CD8-positive, alpha-beta memory T cell (primary cell): ENCODE measurements around the gene NOX5. TPM values are rescaled to one million over a fixed set of nuclear protein-coding genes. Genes with fewer than 3 reads are reported as not detected.
A peak's percentile ranks its signal among the peaks of the same experiment; 100 is the strongest.
"Not testable (repeated sequence)": the region's sequence is repeated elsewhere in the genome, so short reads cannot be mapped to it uniquely, and the experiment has no call there.

Experiments
- CTCF ChIA-PET: fragments of 350-600 bp; sonication (Branson Sonifier 250); formaldehyde crosslinking; loops from one replicate; lab custom pipeline; 2021; ENCODE audit warnings: antibody characterized with exemption; lab: Charles Lee
- POLR2A ChIA-PET: fragments of 350-600 bp; sonication (Branson Sonifier 250); formaldehyde crosslinking; loops from one replicate; lab custom pipeline; 2021; ENCODE audit warnings: antibody characterized with exemption; lab: Charles Lee
- DNase-seq, 5 donors: peaks; one replicate each; pipeline versions ENCODE4 v3.0.0 to v3.0.0-alpha.2; 2020 to 2022; ENCODE audit warnings: mixed read lengths in 1 of 5
- H3K27ac ChIP-seq: one replicate; pipeline ENCODE4 v1.7.0; 2013; ENCODE audit warnings: low read depth, mild to moderate bottlenecking, low read length, moderate library complexity
- H3K27me3 ChIP-seq: 2 replicates; pipeline ENCODE4 v1.7.0; 2013; ENCODE audit warnings: low read length, mild to moderate bottlenecking; ENCODE audit not compliant: insufficient read depth, poor library complexity, severe bottlenecking
- H3K36me3 ChIP-seq: 2 replicates; pipeline ENCODE4 v1.7.0; 2013; ENCODE audit warnings: mild to moderate bottlenecking, low read length, moderate library complexity; ENCODE audit not compliant: insufficient read depth
- H3K4me1 ChIP-seq: 2 replicates; pipeline ENCODE4 v1.7.0; 2013; ENCODE audit warnings: mild to moderate bottlenecking, low read length, moderate library complexity; ENCODE audit not compliant: insufficient read depth
- H3K4me3 ChIP-seq: 2 replicates; pipeline ENCODE4 v1.7.0; 2013; ENCODE audit warnings: mild to moderate bottlenecking, low read length
- H3K9me3 ChIP-seq: 2 replicates; pipeline ENCODE4 v1.7.0; 2013; ENCODE audit warnings: mild to moderate bottlenecking, low read length
- H3K27ac Mint-ChIP-seq, 8 donors: one replicate each; pipeline ENCODE4 v1.8.0; 2020 to 2021; ENCODE audit warnings: mixed read lengths in 8 of 8, mild to moderate bottlenecking in 6 of 8, inconsistent platforms in 3 of 8, moderate library complexity in 3 of 8
- H3K27me3 Mint-ChIP-seq, 2 donors: one replicate each; pipeline ENCODE4 v1.8.0; 2020 to 2021; ENCODE audit warnings: mixed read lengths in 2 of 2, mild to moderate bottlenecking in 1 of 2, moderate library complexity in 1 of 2
- H3K36me3 Mint-ChIP-seq, 3 donors: one replicate each; pipeline ENCODE4 v1.8.0; 2020 to 2021; ENCODE audit warnings: mixed read lengths in 3 of 3, inconsistent platforms in 1 of 3, mild to moderate bottlenecking in 1 of 3
- H3K4me1 Mint-ChIP-seq, 3 donors: one replicate each; pipeline ENCODE4 v1.8.0; 2020 to 2021; ENCODE audit warnings: mixed read lengths in 3 of 3, inconsistent platforms in 1 of 3, mild to moderate bottlenecking in 1 of 3
- H3K4me3 Mint-ChIP-seq, 7 donors: one replicate each; pipeline ENCODE4 v1.8.0; 2020 to 2021; ENCODE audit warnings: mixed read lengths in 7 of 7, mild to moderate bottlenecking in 6 of 7, moderate library complexity in 4 of 7, inconsistent platforms in 2 of 7
- H3K9me3 Mint-ChIP-seq, 5 donors: one replicate each; pipeline ENCODE4 v1.8.0; 2020 to 2022; ENCODE audit warnings: mixed read lengths in 5 of 5, mild to moderate bottlenecking in 3 of 5, moderate library complexity in 2 of 5, inconsistent platforms in 1 of 5
- polyA plus RNA-seq: library from polyadenylated mRNA; unstranded; fragments of 300-500 nt; fragmentation: Illumina TruSeq; gene quantifications from one replicate; pipeline ENCODE4 v1.2.3, GENCODE V29; 2021
- total RNA-seq, 2 experiments: library from RNA; stranded (reverse); gene quantifications; one replicate each; pipeline ENCODE4 v1.2.3, GENCODE V29; 2021

NOX5 gene
- total and polyA plus RNA-seq, 3 experiments from 2014 or later = not detected

GRCh38 chr15:69067296-69067695 is 52.8 kb downstream of the NOX5 start:
- Mint-ChIP-seq H3K27ac (peak overlapping the region in 1 of 8 donors; percentile 3), H3K36me3 (peaks cover 0 to 3% (median 0%) of the 10 kb centered on the region in 3 donors), H3K9me3 (peaks cover 0 to 4% (median 0%) of the 10 kb centered on the region in 5 donors), H3K4me1 (no peaks in the 10 kb centered on the region), H3K27me3 (peaks cover 9 to 23% of the 10 kb centered on the region in 2 donors), H3K4me3 (no peak overlapping the region)
- Histone ChIP-seq H3K27ac (no peak overlapping the region), H3K36me3 (no peaks in the 10 kb centered on the region), H3K9me3 (no peaks in the 10 kb centered on the region), H3K27me3 (no peaks in the 10 kb centered on the region), H3K4me1 (no peaks in the 10 kb centered on the region), H3K4me3 (no peak overlapping the region)
- DNase-seq = no peak
- POLR2A ChIA-PET = no interaction called here
- CTCF ChIA-PET = interaction anchor here (2.1 kb wide), 1 partner anchor 8 kb away, joined by 12 read pairs; no protein-coding TSS in a partner anchor

- no peaks in the 10 kb centered on the region for H3K9me3 ChIP-seq
- peaks cover 0 to 4% (median 0%) of the 10 kb centered on the region in 5 donors for H3K9me3 Mint-ChIP-seq
- ChIA-PET CTCF (interaction anchor here (1.3 to 2.1 kb wide), 2 partner anchors 9 to 326 kb away, joined by 4 to 12 read pairs; no protein-coding TSS in a partner anchor), POLR2A (no interaction called here)
- no peak overlapping the region for H3K4me3 ChIP-seq
- no peaks in the 10 kb centered on the region for H3K4me1 ChIP-seq
- H3K36me3 ChIP-seq = no peaks in the 10 kb centered on the region
- no peak overlapping the region for H3K27ac Mint-ChIP-seq
- peaks cover 0 to 3% (median 0%) of the 10 kb centered on the region in 3 donors for H3K36me3 Mint-ChIP-seq
- no peaks in the 10 kb centered on the region for H3K27me3 ChIP-seq
- peaks cover 14 to 23% of the 10 kb centered on the region in 2 donors for H3K27me3 Mint-ChIP-seq
- no peaks in the 10 kb centered on the region for H3K4me1 Mint-ChIP-seq
- H3K4me3 Mint-ChIP-seq = no peak overlapping the region
- no peak overlapping the region for H3K27ac ChIP-seq
- no peak for DNase-seq
Observed at GRCh38 chr15:69068157-69068556, 53.7 kb downstream of the NOX5 start.

GRCh38 chr15:69069290-69069689 is 54.8 kb downstream of the NOX5 start:
- H3K4me1 ChIP-seq, H3K4me3 ChIP-seq, DNase-seq, H3K27ac ChIP-seq, H3K9me3 ChIP-seq, H3K27me3 ChIP-seq, H3K36me3 Mint-ChIP-seq, POLR2A ChIA-PET, H3K4me1 Mint-ChIP-seq, H3K36me3 ChIP-seq, H3K4me3 Mint-ChIP-seq, H3K27ac Mint-ChIP-seq, H3K9me3 Mint-ChIP-seq: not testable (repeated sequence)
- H3K27me3 Mint-ChIP-seq = peaks cover 18 to 30% of the 10 kb centered on the region in 2 donors
- CTCF ChIA-PET = interaction anchor here (1.3 to 2.1 kb wide), 2 partner anchors 10 to 325 kb away, joined by 4 to 12 read pairs; no protein-coding TSS in a partner anchor

- H3K36me3 ChIP-seq = no peaks in the 10 kb centered on the region
- no peak overlapping the region for H3K27ac ChIP-seq
- Mint-ChIP-seq H3K4me3 (no peak overlapping the region), H3K36me3 (peaks cover 0 to 3% (median 0%) of the 10 kb centered on the region in 3 donors), H3K9me3 (peaks cover 0 to 4% (median 0%) of the 10 kb centered on the region in 5 donors), H3K4me1 (peaks cover 4 to 16% (median 14%) of the 10 kb centered on the region in 3 donors), H3K27ac (no peak overlapping the region), H3K27me3 (peaks cover 23 to 36% of the 10 kb centered on the region in 2 donors)
- peaks cover 3% of the 10 kb centered on the region for H3K27me3 ChIP-seq
- no peak for DNase-seq
- ChIA-PET POLR2A (no interaction called here), CTCF (no interaction called here)
- no peaks in the 10 kb centered on the region for H3K9me3 ChIP-seq
- no peaks in the 10 kb centered on the region for H3K4me1 ChIP-seq
- H3K4me3 ChIP-seq = no peak overlapping the region
Observed at GRCh38 chr15:69069996-69070395, 55.5 kb downstream of the NOX5 start.

GRCh38 chr15:69070396-69070795 is 55.9 kb downstream of the NOX5 start:
- H3K27me3 ChIP-seq = peaks cover 7% of the 10 kb centered on the region
- no peak overlapping the region for H3K4me3 ChIP-seq
- ChIA-PET CTCF (no interaction called here), POLR2A (no interaction called here)
- no peaks in the 10 kb centered on the region for H3K9me3 ChIP-seq
- no peak overlapping the region for H3K4me3 Mint-ChIP-seq
- H3K9me3 Mint-ChIP-seq = peaks cover 0 to 4% (median 0%) of the 10 kb centered on the region in 5 donors
- H3K4me1 Mint-ChIP-seq = peaks cover 4 to 17% (median 15%) of the 10 kb centered on the region in 3 donors
- no peak for DNase-seq
- no peak overlapping the region for H3K27ac Mint-ChIP-seq
- peaks cover 23 to 36% of the 10 kb centered on the region in 2 donors for H3K27me3 Mint-ChIP-seq
- peaks cover 0 to 3% (median 0%) of the 10 kb centered on the region in 3 donors for H3K36me3 Mint-ChIP-seq
- H3K36me3 ChIP-seq = no peaks in the 10 kb centered on the region
- H3K27ac ChIP-seq = no peak overlapping the region
- no peaks in the 10 kb centered on the region for H3K4me1 ChIP-seq

- Mint-ChIP-seq H3K4me3 (no peak overlapping the region), H3K27me3 (peaks cover 23 to 43% of the 10 kb centered on the region in 2 donors), H3K27ac (no peak overlapping the region), H3K9me3 (peaks cover 0 to 4% (median 0%) of the 10 kb centered on the region in 5 donors), H3K36me3 (peaks cover 0 to 3% (median 0%) of the 10 kb centered on the region in 3 donors), H3K4me1 (peaks cover 4 to 17% (median 15%) of the 10 kb centered on the region in 3 donors)
- DNase-seq = no peak
- no peak overlapping the region for H3K27ac ChIP-seq
- H3K27me3 ChIP-seq = peaks cover 7% of the 10 kb centered on the region
- H3K4me1 ChIP-seq = no peaks in the 10 kb centered on the region
- no peaks in the 10 kb centered on the region for H3K36me3 ChIP-seq
- no peaks in the 10 kb centered on the region for H3K9me3 ChIP-seq
- no peak overlapping the region for H3K4me3 ChIP-seq
- CTCF ChIA-PET = no interaction called here
- POLR2A ChIA-PET = no interaction called here
Observed at GRCh38 chr15:69071260-69071659, 56.8 kb downstream of the NOX5 start.

- Mint-ChIP-seq H3K4me1 (peaks cover 4 to 17% (median 15%) of the 10 kb centered on the region in 3 donors), H3K4me3 (no peak overlapping the region), H3K9me3 (peaks cover 0 to 4% (median 0%) of the 10 kb centered on the region in 5 donors), H3K27ac (no peak overlapping the region), H3K36me3 (peaks cover 0 to 3% (median 0%) of the 10 kb centered on the region in 3 donors), H3K27me3 (peaks cover 22 to 39% of the 10 kb centered on the region in 2 donors)
- DNase-seq = no peak
- ChIA-PET POLR2A (no interaction called here), CTCF (no interaction called here)
- peaks cover 7% of the 10 kb centered on the region for H3K27me3 ChIP-seq
- no peak overlapping the region for H3K4me3 ChIP-seq
- no peaks in the 10 kb centered on the region for H3K9me3 ChIP-seq
- H3K27ac ChIP-seq = no peak overlapping the region
- no peaks in the 10 kb centered on the region for H3K4me1 ChIP-seq
- H3K36me3 ChIP-seq = no peaks in the 10 kb centered on the region
Observed at GRCh38 chr15:69072906-69073305, 58.4 kb downstream of the NOX5 start.

- Mint-ChIP-seq H3K4me1 (peaks cover 4 to 17% (median 15%) of the 10 kb centered on the region in 3 donors), H3K27ac (no peak overlapping the region), H3K9me3 (peaks cover 0 to 4% (median 0%) of the 10 kb centered on the region in 5 donors), H3K4me3 (peak overlapping the region in 3 of 7 donors; percentile 2 to 46 (median 5)), H3K27me3 (peaks cover 22 to 38% of the 10 kb centered on the region in 2 donors), H3K36me3 (peaks cover 0 to 3% (median 0%) of the 10 kb centered on the region in 3 donors)
- Histone ChIP-seq H3K9me3 (no peaks in the 10 kb centered on the region), H3K4me3 (no peak overlapping the region), H3K36me3 (no peaks in the 10 kb centered on the region), H3K27ac (no peak overlapping the region), H3K27me3 (peaks cover 7% of the 10 kb centered on the region), H3K4me1 (no peaks in the 10 kb centered on the region)
- POLR2A ChIA-PET = no interaction called here
- CTCF ChIA-PET = no interaction called here
- DNase-seq = no peak
Observed at GRCh38 chr15:69074001-69074842, 59.7 kb downstream of the NOX5 start.
